HFF-Myc (cell line): ENCODE data around the gene CACNG5.

Experiments used
- DNase-seq: peaks from one replicate; pipeline ENCODE4 v3.0.0-alpha.2; 2011; ENCODE audit warnings: low read depth; ENCODE audit errors: extremely low read depth
- H3K4me3 ChIP-seq: replicated peaks from 2 replicates; pipeline ENCODE4 v1.5.1; 2011; ENCODE audit warnings: low read depth, mild to moderate bottlenecking, control low read depth, low read length
- CTCF ChIP-seq: IDR thresholded peaks from 2 replicates; pipeline ENCODE4 v1.5.1; 2012; ENCODE audit warnings: mild to moderate bottlenecking, low read depth, low read length, control low read depth; ENCODE audit errors: missing control alignments

CACNG5 gene

GRCh38 chr17:66847704-66848103 lies 12.8 kb downstream of the CACNG5 start:
- H3K4me3 ChIP-seq, result no peak overlapping the region
- no peak for DNase-seq
- no peak for TF ChIP-seq CTCF

- no peak overlapping the region for H3K4me3 ChIP-seq
- DNase-seq, result no peak
- TF ChIP-seq CTCF, result no peak
Observed at GRCh38 chr17:66848496-66848895, 13.6 kb downstream of the CACNG5 start.

- no peak overlapping the region for H3K4me3 ChIP-seq
- no peak for TF ChIP-seq CTCF
- no peak for DNase-seq
Observed at GRCh38 chr17:66849032-66849655, 14.2 kb downstream of the CACNG5 start.

GRCh38 chr17:66849851-66850580 lies 15.1 kb downstream of the CACNG5 start:
- DNase-seq, result no peak
- H3K4me3 ChIP-seq, result no peak overlapping the region
- TF ChIP-seq CTCF, result no peak

GRCh38 chr17:66850692-66851091 lies 15.8 kb downstream of the CACNG5 start:
- no peak for DNase-seq
- H3K4me3 ChIP-seq, result no peak overlapping the region
- no peak for TF ChIP-seq CTCF

GRCh38 chr17:66855204-66855603 lies 20.3 kb downstream of the CACNG5 start:
- peak; percentile 47 for TF ChIP-seq CTCF
- no peak for DNase-seq
- no peak overlapping the region for H3K4me3 ChIP-seq
